HG03045 (cell line): ENCODE data around the gene PODN.

Source experiments
- ATAC-seq: cut with Tn5 transposase; IDR thresholded peaks from one replicate; pipeline ENCODE4 v1.9.1; 2021; ENCODE audit warnings: mild to moderate bottlenecking, moderate library complexity; ENCODE audit not compliant: unreplicated experiment

PODN gene

GRCh38 chr1:53088616-53089300 lies 26.7 kb downstream of the PODN start:
- no peak for ATAC-seq

GRCh38 chr1:53089478-53090226 lies 27.6 kb downstream of the PODN start:
- no peak for ATAC-seq

GRCh38 chr1:53090227-53091147 lies 28.5 kb downstream of the PODN start:
- no peak for ATAC-seq

- no peak for ATAC-seq
Measured at GRCh38 chr1:53091841-53092645, 30.0 kb downstream of the PODN start.

GRCh38 chr1:53092659-53093450 lies 30.8 kb downstream of the PODN start:
- ATAC-seq: no peak

GRCh38 chr1:53093451-53093754 lies 31.4 kb downstream of the PODN start:
- ATAC-seq: no peak

- ATAC-seq: no peak
Measured at GRCh38 chr1:53093778-53094532, 31.9 kb downstream of the PODN start.

GRCh38 chr1:53094533-53094919 lies 32.5 kb downstream of the PODN start:
- ATAC-seq: no peak

- no peak for ATAC-seq
Measured at GRCh38 chr1:53104289-53104913, 42.4 kb downstream of the PODN start.

- no peak for ATAC-seq
Measured at GRCh38 chr1:53107090-53107489, 45.1 kb downstream of the PODN start.

GRCh38 chr1:53107570-53108322 lies 45.7 kb downstream of the PODN start:
- no peak for ATAC-seq

- ATAC-seq: no peak
Measured at GRCh38 chr1:53108646-53109580, 46.9 kb downstream of the PODN start.

GRCh38 chr1:53110370-53111072 lies 48.5 kb downstream of the PODN start:
- no peak for ATAC-seq

- no peak for ATAC-seq
Measured at GRCh38 chr1:53111073-53111556, 49.1 kb downstream of the PODN start.

GRCh38 chr1:53111693-53112092 lies 49.7 kb downstream of the PODN start:
- no peak for ATAC-seq

GRCh38 chr1:53112271-53112774 lies 50.3 kb downstream of the PODN start:
- ATAC-seq: no peak
